ENCODE measurements around the gene AP3M1. TPM values are rescaled to one million over a fixed set of nuclear protein-coding genes. Genes with fewer than 3 reads are reported as not detected.

The AP3M1 gene
- polyA plus RNA-seq, 1 experiment: 31.7 TPM

DNA sequence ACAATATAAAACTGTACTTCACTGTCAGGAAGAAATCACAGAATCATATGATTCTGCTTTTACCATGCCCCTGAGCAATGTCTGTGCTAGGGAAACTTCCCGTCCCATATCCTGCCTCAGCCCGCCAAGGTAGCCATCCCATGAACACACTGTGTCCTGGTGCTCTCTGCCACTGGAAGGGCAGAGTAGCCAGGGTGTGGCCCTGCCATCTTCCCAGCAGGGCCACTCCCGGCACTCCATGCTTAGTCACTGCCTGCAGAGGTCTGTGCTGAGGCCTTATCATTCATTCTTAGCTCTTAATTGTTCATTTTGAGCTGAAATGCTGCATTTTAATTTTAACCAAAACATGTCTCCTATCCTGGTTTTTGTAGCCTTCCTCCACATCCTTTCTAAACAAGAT is 31.8 kb downstream of the AP3M1 start:
- Histone ChIP-seq H3K27me3 (ENCODE audit: control insufficient read depth, insufficient read depth, low read length) (no peaks in the 10 kb centered on the region), H3K4me3 (ENCODE audit: low read depth, low read length) (no peak overlapping the region), H3K36me3 (ENCODE audit: control insufficient read depth, insufficient read depth, low read length) (peaks cover 30% of the 10 kb centered on the region)
- POLR2A ChIA-PET: no interaction called here
- TF ChIP-seq, protein P1, sequence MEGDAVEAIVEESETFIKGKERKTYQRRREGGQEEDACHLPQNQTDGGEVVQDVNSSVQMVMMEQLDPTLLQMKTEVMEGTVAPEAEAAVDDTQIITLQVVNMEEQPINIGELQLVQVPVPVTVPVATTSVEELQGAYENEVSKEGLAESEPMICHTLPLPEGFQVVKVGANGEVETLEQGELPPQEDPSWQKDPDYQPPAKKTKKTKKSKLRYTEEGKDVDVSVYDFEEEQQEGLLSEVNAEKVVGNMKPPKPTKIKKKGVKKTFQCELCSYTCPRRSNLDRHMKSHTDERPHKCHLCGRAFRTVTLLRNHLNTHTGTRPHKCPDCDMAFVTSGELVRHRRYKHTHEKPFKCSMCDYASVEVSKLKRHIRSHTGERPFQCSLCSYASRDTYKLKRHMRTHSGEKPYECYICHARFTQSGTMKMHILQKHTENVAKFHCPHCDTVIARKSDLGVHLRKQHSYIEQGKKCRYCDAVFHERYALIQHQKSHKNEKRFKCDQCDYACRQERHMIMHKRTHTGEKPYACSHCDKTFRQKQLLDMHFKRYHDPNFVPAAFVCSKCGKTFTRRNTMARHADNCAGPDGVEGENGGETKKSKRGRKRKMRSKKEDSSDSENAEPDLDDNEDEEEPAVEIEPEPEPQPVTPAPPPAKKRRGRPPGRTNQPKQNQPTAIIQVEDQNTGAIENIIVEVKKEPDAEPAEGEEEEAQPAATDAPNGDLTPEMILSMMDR (IDR thresholded peaks at IDR 0.05; ENCODE audit: insufficient read depth, low read depth, low read length): no peak
- CTCF ChIA-PET: interaction anchor here (0.9 to 1.3 kb wide), 2 partner anchors 12 to 13 kb away, joined by 3 to 4 read pairs; no protein-coding TSS in a partner anchor
- no peak for DNase-seq (ENCODE audit: low read depth)

DNA sequence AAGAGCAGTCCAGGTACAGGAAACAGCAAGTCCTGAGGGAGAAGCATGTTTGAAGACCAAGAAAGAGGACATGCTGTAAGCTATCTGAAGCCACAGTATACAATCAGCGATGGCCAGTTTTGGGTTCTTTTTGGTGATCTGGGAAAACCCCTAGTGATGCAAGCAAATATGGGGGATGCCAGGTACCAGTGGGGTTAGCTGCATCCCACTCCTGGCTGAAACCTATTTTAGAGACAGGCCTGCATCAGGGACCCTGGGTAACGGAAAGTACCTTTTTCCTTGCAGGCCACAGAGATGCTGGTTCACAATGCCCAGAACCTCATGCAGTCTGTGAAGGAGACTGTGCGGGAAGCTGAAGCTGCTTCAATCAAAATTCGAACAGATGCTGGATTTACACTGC is 32.9 kb downstream of the AP3M1 start:
- TF ChIP-seq, protein P1 (IDR thresholded peaks at IDR 0.05; ENCODE audit: insufficient read depth, low read depth, low read length): no peak
- CTCF ChIA-PET: interaction anchor here (0.7 to 1.3 kb wide), 5 partner anchors 12 to 982 kb away, joined by 3 read pairs; a partner anchor contains a TSS
- no peak for DNase-seq (ENCODE audit: low read depth)
- POLR2A ChIA-PET: interaction anchor here (0.6 kb wide), 1 partner anchor 250 kb away, joined by 3 read pairs; no protein-coding TSS in a partner anchor
- no peak overlapping the region for H3K4me3 ChIP-seq (ENCODE audit: low read depth, low read length)
- H3K27me3 ChIP-seq (ENCODE audit: control insufficient read depth, insufficient read depth, low read length): no peaks in the 10 kb centered on the region
- H3K36me3 ChIP-seq (ENCODE audit: control insufficient read depth, insufficient read depth, low read length): peaks cover 35% of the 10 kb centered on the region

DNA sequence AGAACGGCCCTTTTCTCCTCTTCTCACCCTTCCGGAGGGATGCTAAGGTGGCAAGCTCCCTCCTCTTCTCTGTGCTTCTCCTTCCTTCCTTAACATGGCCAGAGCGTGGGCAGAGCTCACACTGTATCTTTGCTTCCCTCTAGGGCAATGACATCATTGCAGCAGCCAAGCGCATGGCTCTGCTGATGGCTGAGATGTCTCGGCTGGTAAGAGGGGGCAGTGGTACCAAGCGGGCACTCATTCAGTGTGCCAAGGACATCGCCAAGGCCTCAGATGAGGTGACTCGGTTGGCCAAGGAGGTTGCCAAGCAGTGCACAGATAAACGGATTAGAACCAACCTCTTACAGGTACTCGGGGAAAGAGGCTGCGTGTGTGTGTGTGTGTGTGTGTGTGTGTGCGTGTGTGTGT is 36.6 kb downstream of the AP3M1 start:
- TF ChIP-seq, protein P1 (IDR thresholded peaks at IDR 0.05; ENCODE audit: insufficient read depth, low read depth, low read length): no peak
- no peaks in the 10 kb centered on the region for H3K27me3 ChIP-seq (ENCODE audit: control insufficient read depth, insufficient read depth, low read length)
- DNase-seq (ENCODE audit: low read depth): no peak
- ChIA-PET CTCF (interaction anchor here (0.7 to 1.8 kb wide), 6 partner anchors 10 to 234 kb away, joined by 3 to 6 read pairs (median 4); no protein-coding TSS in a partner anchor), POLR2A (no interaction called here)
- peaks cover 41% of the 10 kb centered on the region for H3K36me3 ChIP-seq (ENCODE audit: control insufficient read depth, insufficient read depth, low read length)
- H3K4me3 ChIP-seq (ENCODE audit: low read depth, low read length): no peak overlapping the region

DNA sequence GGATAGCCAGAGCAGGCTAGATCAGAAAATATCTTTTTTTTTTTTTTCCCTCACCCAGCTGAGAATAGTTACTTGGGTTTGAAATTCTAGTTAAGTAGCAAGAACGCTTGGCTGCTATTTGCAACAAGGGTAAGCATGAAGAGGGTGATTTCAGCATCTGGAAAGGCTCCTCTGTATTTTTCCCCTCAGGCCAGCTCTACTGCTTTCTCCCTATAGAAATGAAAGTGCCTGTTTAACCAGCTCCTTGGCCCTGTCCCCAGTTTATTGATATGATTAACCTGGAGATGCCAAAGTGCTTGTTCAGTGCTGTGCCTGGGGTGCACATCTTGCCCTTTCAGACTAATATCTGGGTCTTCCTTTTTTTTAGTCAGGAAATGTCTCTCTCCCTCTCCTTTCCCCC is 37.1 kb downstream of the AP3M1 start:
- CTCF ChIA-PET: interaction anchor here (0.7 to 1.3 kb wide), 5 partner anchors 18 to 234 kb away, joined by 3 to 7 read pairs (median 4); no protein-coding TSS in a partner anchor
- DNase-seq (ENCODE audit: low read depth): no peak
- POLR2A ChIA-PET: interaction anchor here (0.6 kb wide), 1 partner anchor 19 kb away, joined by 3 read pairs; no protein-coding TSS in a partner anchor
- Histone ChIP-seq H3K36me3 (ENCODE audit: control insufficient read depth, insufficient read depth, low read length) (peaks cover 45% of the 10 kb centered on the region), H3K27me3 (ENCODE audit: control insufficient read depth, insufficient read depth, low read length) (no peaks in the 10 kb centered on the region), H3K4me3 (ENCODE audit: low read depth, low read length) (no peak overlapping the region)
- TF ChIP-seq, protein P1 (IDR thresholded peaks at IDR 0.05; ENCODE audit: insufficient read depth, low read depth, low read length): no peak

DNA sequence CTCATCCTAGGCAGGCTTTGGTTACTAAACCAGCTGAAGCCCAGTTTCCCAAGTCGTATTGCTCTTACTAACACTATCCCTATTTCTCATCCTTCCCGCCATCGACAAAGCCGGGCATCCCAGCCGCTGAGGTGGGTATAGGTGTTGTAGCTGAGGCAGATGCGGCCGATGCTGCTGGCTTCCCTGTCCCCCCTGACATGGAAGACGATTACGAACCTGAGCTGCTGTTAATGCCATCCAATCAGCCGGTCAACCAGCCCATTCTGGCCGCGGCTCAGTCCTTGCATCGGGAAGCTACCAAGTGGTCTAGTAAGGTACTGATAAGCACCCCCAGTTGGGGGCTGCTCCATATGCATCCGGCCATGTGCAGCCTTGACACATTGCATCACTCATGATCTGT is 38.8 kb downstream of the AP3M1 start:
- CTCF ChIA-PET: interaction anchor here (0.6 to 1.8 kb wide), 5 partner anchors 10 to 130 kb away, joined by 3 to 5 read pairs (median 3); no protein-coding TSS in a partner anchor
- H3K4me3 ChIP-seq (ENCODE audit: low read depth, low read length): no peak overlapping the region
- no peaks in the 10 kb centered on the region for H3K27me3 ChIP-seq (ENCODE audit: control insufficient read depth, insufficient read depth, low read length)
- H3K36me3 ChIP-seq (ENCODE audit: control insufficient read depth, insufficient read depth, low read length): peaks cover 48% of the 10 kb centered on the region
- POLR2A ChIA-PET: no interaction called here
- TF ChIP-seq, protein P1 (IDR thresholded peaks at IDR 0.05; ENCODE audit: insufficient read depth, low read depth, low read length): no peak
- no peak for DNase-seq (ENCODE audit: low read depth)

Measured in BJ (cell line).